Measurements from ENCODE around the gene C3orf33. TPM values are rescaled to one million over a fixed set of nuclear protein-coding genes. Genes with fewer than 3 reads are reported as not detected.
A peak's percentile ranks its signal among the peaks of the same experiment; 100 is the strongest.

Gene C3orf33
- total and polyA plus RNA-seq, 2 of the 13 experiments (the other 11 are each of a cell fraction or from before 2014, with no cell fraction given) = 9.2 to 12.6 TPM

- TF ChIP-seq ATF7 (IDR thresholded peaks at IDR 0.05) (no peak), ATF7 (CRISPR knock-in tag; IDR thresholded peaks at IDR 0.05) (no peak), CBX5 (CRISPR knock-in tag; IDR thresholded peaks at IDR 0.05; ENCODE audit: borderline replicate concordance) (no peak), WIZ (CRISPR knock-in tag; IDR thresholded peaks at IDR 0.05) (no peak), MTF2 (CRISPR knock-in tag; IDR thresholded peaks at IDR 0.05; ENCODE audit: borderline replicate concordance) (no peak), RERE (CRISPR knock-in tag; IDR thresholded peaks at IDR 0.05; ENCODE audit: low read depth) (no peak), RORA (CRISPR knock-in tag; IDR thresholded peaks at IDR 0.05) (no peak), ZNF557 (CRISPR knock-in tag; IDR thresholded peaks at IDR 0.05) (no peak), ZNF790 (CRISPR knock-in tag; IDR thresholded peaks at IDR 0.05; ENCODE audit: borderline replicate concordance) (no peak), ZFP36L1 (CRISPR knock-in tag; IDR thresholded peaks at IDR 0.05) (no peak), THAP11 (CRISPR knock-in tag; IDR thresholded peaks at IDR 0.05) (no peak; the same call in 1 of the 2 replicates), ZNF276 (CRISPR knock-in tag; IDR thresholded peaks at IDR 0.05; ENCODE audit: low read depth) (0 out of 2 replicates have a peak, but pooled peaks have one; percentile 20), ZNF724P (CRISPR knock-in tag; IDR thresholded peaks at IDR 0.05; ENCODE audit: borderline replicate concordance) (no peak), ZNF33B (CRISPR knock-in tag; IDR thresholded peaks at IDR 0.05) (no peak), ATF5 (CRISPR knock-in tag; IDR thresholded peaks at IDR 0.05; ENCODE audit: low read depth) (no peak), ZNF282 (IDR thresholded peaks at IDR 0.05; ENCODE audit: partially characterized antibody) (no peak), BCL3 (CRISPR knock-in tag; IDR thresholded peaks at IDR 0.05) (no peak)
These were observed 62.0 kb downstream of the C3orf33 start (continued) for GRCh38 chr3:155744010-155744625.

Measured in HepG2 (cell line).